AG10803 (cell line): ENCODE data around the gene RRP36.
"Not testable (repeated sequence)": the region's sequence is repeated elsewhere in the genome, so short reads cannot be mapped to it uniquely, and the experiment has no call there.

Experiments used
- DNase-seq: peaks from one replicate; pipeline ENCODE4 v3.0.0; 2010; ENCODE audit warnings: low read depth
- H3K4me3 ChIP-seq: 2 replicates; pipeline ENCODE4 v1.5.1; 2011; ENCODE audit warnings: mild to moderate bottlenecking, low read length, control low read depth
- CTCF ChIP-seq: conservative IDR thresholded peaks from 2 replicates; pipeline ENCODE4 v1.5.1; 2011; ENCODE audit warnings: mild to moderate bottlenecking, low read length, control low read depth, inconsistent platforms

RRP36 gene

DNA sequence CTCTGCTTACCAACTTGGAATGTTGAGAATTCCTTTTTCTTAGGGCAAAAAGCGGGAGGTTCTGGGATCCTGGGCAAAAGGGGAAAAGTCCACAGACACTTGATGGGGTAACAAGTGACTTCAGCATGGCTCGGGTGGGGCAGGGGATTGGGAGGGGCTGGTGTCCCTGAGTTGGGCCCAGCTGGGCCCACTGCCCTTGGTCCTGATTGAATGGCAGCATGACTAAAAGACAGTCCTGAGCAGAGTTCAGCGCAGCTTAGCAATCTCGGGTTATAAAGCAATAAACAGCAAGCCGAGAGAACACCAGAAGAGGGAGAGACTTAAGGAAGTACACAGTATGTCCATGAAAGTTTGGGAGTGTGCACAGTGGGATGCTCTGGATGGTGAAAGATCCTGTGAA is 31.5 kb upstream of the RRP36 start:
- TF ChIP-seq CTCF: no peak
- H3K4me3 ChIP-seq: no peak overlapping the region
- DNase-seq: no peak

DNA sequence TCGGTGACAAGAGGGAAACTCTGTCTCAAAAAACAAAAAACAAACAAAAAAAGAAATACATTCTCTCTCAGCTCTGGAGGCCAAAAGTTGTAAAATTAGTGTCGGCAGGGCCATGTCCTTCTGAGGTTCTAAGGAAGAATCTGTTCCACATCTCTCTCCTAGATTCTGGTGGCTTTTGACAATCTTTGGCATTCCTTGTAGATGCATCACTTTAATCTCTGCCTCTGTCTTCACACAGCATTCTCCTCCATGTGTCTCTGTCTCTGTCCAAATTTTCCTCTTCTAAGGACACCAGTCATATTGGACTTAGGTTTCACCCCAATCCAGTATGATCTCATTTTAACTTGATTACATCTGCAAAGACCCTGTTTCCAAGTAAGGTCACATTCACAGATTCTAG is 28.0 kb upstream of the RRP36 start:
- no peak for TF ChIP-seq CTCF
- DNase-seq: peak; percentile 34
- H3K4me3 ChIP-seq: no peak overlapping the region

- no peak overlapping the region for H3K4me3 ChIP-seq
- no peak for DNase-seq
- peak; percentile 12; the same call in 1 of the 2 replicates for TF ChIP-seq CTCF
Observed at GRCh38 chr6:42996513-42996912, 24.9 kb upstream of the RRP36 start.

DNA sequence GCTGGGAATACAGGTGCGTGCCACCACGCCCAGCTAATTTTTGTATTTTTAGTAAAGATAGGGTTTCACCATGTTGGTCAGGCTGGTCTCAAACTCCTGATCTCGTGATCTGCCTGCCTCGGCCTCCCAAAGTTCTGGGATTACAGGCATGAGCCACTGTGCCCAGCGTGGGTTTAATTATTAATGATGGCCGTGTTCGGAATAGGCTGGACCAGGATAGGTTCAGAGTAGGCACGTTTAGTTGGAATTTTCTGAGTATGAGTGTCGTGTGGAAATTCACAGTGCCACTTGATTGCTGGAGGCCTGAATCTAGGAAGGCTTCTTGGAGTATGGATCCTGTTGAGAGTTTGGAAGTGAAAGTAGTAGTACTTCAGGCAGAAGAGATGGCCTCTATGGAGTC is 23.2 kb upstream of the RRP36 start:
- not testable (repeated sequence) for H3K4me3 ChIP-seq, DNase-seq

GRCh38 chr6:43001843-43002242 is 19.6 kb upstream of the RRP36 start:
- no peak for DNase-seq
- no peak for TF ChIP-seq CTCF
- no peak overlapping the region for H3K4me3 ChIP-seq

DNA sequence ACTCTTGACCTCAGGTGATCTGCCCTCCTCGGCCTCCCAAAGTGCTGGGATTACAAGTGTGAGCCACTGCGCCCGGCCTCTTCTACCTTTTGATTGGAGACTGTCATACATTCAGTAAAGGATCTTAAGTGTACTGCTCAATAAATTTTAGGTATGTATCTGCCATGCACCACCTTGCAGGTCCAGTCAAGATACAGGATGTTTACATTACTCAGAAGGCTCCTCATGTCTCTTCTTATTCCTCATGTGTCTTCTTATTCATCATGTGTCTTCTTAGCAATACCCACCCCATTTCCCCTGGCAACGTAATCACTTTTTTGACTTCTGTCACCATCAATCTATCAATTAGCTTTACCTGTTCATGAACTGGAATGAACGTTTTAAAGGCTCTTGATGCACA is 15.6 kb upstream of the RRP36 start:
- no peak for TF ChIP-seq CTCF
- DNase-seq: no peak
- no peak overlapping the region for H3K4me3 ChIP-seq

DNA sequence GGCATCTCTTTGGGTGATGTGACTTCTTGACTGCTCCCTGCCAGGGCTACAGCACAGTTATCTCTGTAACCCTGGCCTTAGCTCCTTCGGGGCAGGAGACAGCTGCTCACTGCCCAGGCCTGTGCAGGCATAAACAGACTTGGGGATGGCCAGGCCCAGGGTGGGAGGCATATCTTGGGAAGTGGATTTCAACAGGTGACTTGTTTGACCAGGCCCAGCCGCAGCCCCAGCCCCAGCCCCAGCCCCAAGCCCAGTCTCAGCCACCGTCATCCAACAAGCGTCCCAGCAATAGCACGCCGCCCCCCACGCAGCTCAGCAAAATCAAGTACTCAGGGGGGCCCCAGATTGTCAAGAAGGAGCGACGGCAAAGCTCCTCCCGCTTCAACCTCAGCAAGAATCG is 15.2 kb upstream of the RRP36 start:
- no peak overlapping the region for H3K4me3 ChIP-seq
- TF ChIP-seq CTCF: no peak
- DNase-seq: no peak

- no peak overlapping the region for H3K4me3 ChIP-seq
- no peak for TF ChIP-seq CTCF
- no peak for DNase-seq
Observed at GRCh38 chr6:43007126-43007525, 14.3 kb upstream of the RRP36 start.
